Neural cell (in vitro differentiated cells): ENCODE measurements around the gene VAV2. TPM values are rescaled to one million over a fixed set of nuclear protein-coding genes. Genes with fewer than 3 reads are reported as not detected.

Source experiments
- H2AFZ ChIP-seq: fragments of 200-600, 300-800 bp; sonication (generic), shearing (Covaris generic); 2 replicates; pipeline ENCODE4 v1.6.0; 2014; ENCODE audit warnings: low read depth, mild to moderate bottlenecking, antibody characterized with exemption, low read length, moderate library complexity
- H3F3A ChIP-seq: fragments of 200-600 bp; shearing (Covaris generic); 2 replicates; pipeline ENCODE4 v1.6.1; 2016; ENCODE audit warnings: mild to moderate bottlenecking, moderate library complexity, mixed read lengths, antibody characterized with exemption, low read length; ENCODE audit not compliant: insufficient read depth, poor library complexity, severe bottlenecking
- H3K27ac ChIP-seq: fragments of 200-600, 300-800 bp; sonication (generic), shearing (Covaris generic); 2 replicates; pipeline ENCODE4 v1.5.1; 2014; ENCODE audit warnings: mild to moderate bottlenecking, low read length, moderate library complexity
- H3K27me3 ChIP-seq: fragments of 300-800, 200-600 bp; sonication (generic), shearing (Covaris generic); 2 replicates; pipeline ENCODE4 v1.6.0; 2014; ENCODE audit warnings: mild to moderate bottlenecking, low read depth, low read length, moderate library complexity; ENCODE audit not compliant: insufficient read depth
- H3K36me3 ChIP-seq: fragments of 300-800, 200-600 bp; sonication (generic), shearing (Covaris generic); 2 replicates; pipeline ENCODE4 v1.5.1; 2014; ENCODE audit warnings: mild to moderate bottlenecking, antibody characterized with exemption, low read length, moderate library complexity; ENCODE audit not compliant: insufficient read depth
- H3K4me2 ChIP-seq: fragments of 300-800, 200-600 bp; sonication (generic), shearing (Covaris generic); 2 replicates; pipeline ENCODE4 v1.6.0; 2014; ENCODE audit warnings: mild to moderate bottlenecking, low read length
- H3K4me3 ChIP-seq: fragments of 300-800, 200-600 bp; sonication (generic), shearing (Covaris generic); 2 replicates; pipeline ENCODE4 v1.5.1; 2014; ENCODE audit warnings: mild to moderate bottlenecking, low read length, moderate library complexity
- H3K79me2 ChIP-seq: fragments of 200-600 bp; shearing (Covaris generic); replicated peaks from 2 replicates; pipeline ENCODE4 v1.6.0; 2014; ENCODE audit warnings: mild to moderate bottlenecking, low read length, moderate library complexity; ENCODE audit not compliant: insufficient read depth
- H3K9ac ChIP-seq: fragments of 300-800, 200-600 bp; sonication (generic), shearing (Covaris generic); 2 replicates; pipeline ENCODE4 v1.6.1; 2016; ENCODE audit warnings: mild to moderate bottlenecking, low read length, mixed read lengths
- H3K9me2 ChIP-seq: fragments of 200-600 bp; shearing (Covaris generic); 2 replicates; pipeline ENCODE4 v1.6.1; 2016; ENCODE audit warnings: mild to moderate bottlenecking, low read length, mixed read lengths; ENCODE audit not compliant: insufficient read depth
- H3K9me3 ChIP-seq: fragments of 200-600, 300-800 bp; sonication (generic), shearing (Covaris generic); 2 replicates; pipeline ENCODE4 v1.6.1; 2016; ENCODE audit warnings: mild to moderate bottlenecking, mixed run types, low read length, moderate library complexity, mixed read lengths
- H4K20me1 ChIP-seq: fragments of 200-600 bp; shearing (Covaris generic); 2 replicates; pipeline ENCODE4 v1.6.1; 2016; ENCODE audit warnings: mild to moderate bottlenecking, mixed run types; ENCODE audit not compliant: insufficient read depth
- CTCF ChIP-seq: fragments of 450-650 bp; IDR thresholded peaks from 2 replicates; pipeline ENCODE4 v1.5.1; 2014; ENCODE audit warnings: antibody characterized with exemption, mild to moderate bottlenecking, moderate library complexity; ENCODE audit not compliant: poor library complexity, severe bottlenecking
- EP300 ChIP-seq: fragments of 450-650 bp; conservative IDR thresholded peaks from 2 replicates; pipeline ENCODE4 v1.6.1; 2014; ENCODE audit warnings: antibody characterized with exemption, mild to moderate bottlenecking, moderate library complexity; ENCODE audit not compliant: poor library complexity, severe bottlenecking
- EZH2 ChIP-seq: fragments of 200-600, 300-800 bp; shearing (Covaris generic), sonication (generic); IDR thresholded peaks from 2 replicates; pipeline ENCODE4 v1.6.1; 2014; ENCODE audit warnings: antibody characterized with exemption, low read length, borderline replicate concordance, mild to moderate bottlenecking; ENCODE audit not compliant: insufficient read depth, poor library complexity, severe bottlenecking
- MXI1 ChIP-seq: fragments of 450-650 bp; conservative IDR thresholded peaks from 2 replicates; pipeline ENCODE4 v1.6.1; 2014; ENCODE audit warnings: antibody characterized with exemption, mild to moderate bottlenecking; ENCODE audit not compliant: poor library complexity, severe bottlenecking
- POLR2AphosphoS5 ChIP-seq: IDR thresholded peaks from 2 replicates; pipeline ENCODE4 v1.6.1; 2012
- RAD21 ChIP-seq: fragments of 450-650 bp; conservative IDR thresholded peaks from 2 replicates; pipeline ENCODE4 v1.6.1; 2014; ENCODE audit warnings: antibody characterized with exemption, mild to moderate bottlenecking, moderate library complexity
- SMC3 ChIP-seq: fragments of 450-650 bp; conservative IDR thresholded peaks from 2 replicates; pipeline ENCODE4 v1.6.1; 2014; ENCODE audit warnings: antibody characterized with exemption, mild to moderate bottlenecking, moderate library complexity; ENCODE audit not compliant: poor library complexity
- TAF1 ChIP-seq: IDR thresholded peaks from 2 replicates; pipeline ENCODE4 v1.6.1; 2012; ENCODE audit warnings: low read depth
- polyA plus RNA-seq: library from polyadenylated mRNA; depleted of rRNA; stranded (reverse); fragments of >200 nt; gene quantifications from 2 replicates; pipeline ENCODE4 v1.2.3, GENCODE V29; 2014
- TF ChIP-seq, protein P1 (sequence below): IDR thresholded peaks from 2 replicates; pipeline ENCODE4 v1.6.1; 2012; ENCODE audit warnings: borderline replicate concordance

Gene VAV2
- polyA plus RNA-seq, 1 donor from 2014 or later = 35.2 TPM

- Histone ChIP-seq H3K9ac (no peak overlapping the region), H3K4me3 (no peak overlapping the region), H3K9me3 (no peaks in the 10 kb centered on the region), H3K4me2 (no peak overlapping the region), H3F3A (no peaks in the 10 kb centered on the region), H3K36me3 (no peaks in the 10 kb centered on the region), H3K27me3 (no peaks in the 10 kb centered on the region), H3K9me2 (no peaks in the 10 kb centered on the region), H4K20me1 (no peaks in the 10 kb centered on the region), H3K27ac (no peak overlapping the region), H3K79me2 (no peaks in the 10 kb centered on the region), H2AFZ (no peak overlapping the region)
- TF ChIP-seq EP300 (no peak), SMC3 (no peak), RAD21 (no peak), POLR2AphosphoS5 (no peak), MXI1 (no peak), EZH2 (no peak), CTCF (no peak), TAF1 (no peak)
- TF ChIP-seq, protein P1, sequence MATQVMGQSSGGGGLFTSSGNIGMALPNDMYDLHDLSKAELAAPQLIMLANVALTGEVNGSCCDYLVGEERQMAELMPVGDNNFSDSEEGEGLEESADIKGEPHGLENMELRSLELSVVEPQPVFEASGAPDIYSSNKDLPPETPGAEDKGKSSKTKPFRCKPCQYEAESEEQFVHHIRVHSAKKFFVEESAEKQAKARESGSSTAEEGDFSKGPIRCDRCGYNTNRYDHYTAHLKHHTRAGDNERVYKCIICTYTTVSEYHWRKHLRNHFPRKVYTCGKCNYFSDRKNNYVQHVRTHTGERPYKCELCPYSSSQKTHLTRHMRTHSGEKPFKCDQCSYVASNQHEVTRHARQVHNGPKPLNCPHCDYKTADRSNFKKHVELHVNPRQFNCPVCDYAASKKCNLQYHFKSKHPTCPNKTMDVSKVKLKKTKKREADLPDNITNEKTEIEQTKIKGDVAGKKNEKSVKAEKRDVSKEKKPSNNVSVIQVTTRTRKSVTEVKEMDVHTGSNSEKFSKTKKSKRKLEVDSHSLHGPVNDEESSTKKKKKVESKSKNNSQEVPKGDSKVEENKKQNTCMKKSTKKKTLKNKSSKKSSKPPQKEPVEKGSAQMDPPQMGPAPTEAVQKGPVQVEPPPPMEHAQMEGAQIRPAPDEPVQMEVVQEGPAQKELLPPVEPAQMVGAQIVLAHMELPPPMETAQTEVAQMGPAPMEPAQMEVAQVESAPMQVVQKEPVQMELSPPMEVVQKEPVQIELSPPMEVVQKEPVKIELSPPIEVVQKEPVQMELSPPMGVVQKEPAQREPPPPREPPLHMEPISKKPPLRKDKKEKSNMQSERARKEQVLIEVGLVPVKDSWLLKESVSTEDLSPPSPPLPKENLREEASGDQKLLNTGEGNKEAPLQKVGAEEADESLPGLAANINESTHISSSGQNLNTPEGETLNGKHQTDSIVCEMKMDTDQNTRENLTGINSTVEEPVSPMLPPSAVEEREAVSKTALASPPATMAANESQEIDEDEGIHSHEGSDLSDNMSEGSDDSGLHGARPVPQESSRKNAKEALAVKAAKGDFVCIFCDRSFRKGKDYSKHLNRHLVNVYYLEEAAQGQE = no peak
These were observed 179.9 kb downstream of the VAV2 start for GRCh38 chr9:133812077-133812868.

- no peaks in the 10 kb centered on the region for H3K9me2 ChIP-seq
- H3K27me3 ChIP-seq = no peaks in the 10 kb centered on the region
- no peaks in the 10 kb centered on the region for H3F3A ChIP-seq
- no peak overlapping the region for H2AFZ ChIP-seq
- no peaks in the 10 kb centered on the region for H3K9me3 ChIP-seq
- H3K9ac ChIP-seq = no peak overlapping the region
- H3K79me2 ChIP-seq = no peaks in the 10 kb centered on the region
- no peak for TF ChIP-seq TAF1
- TF ChIP-seq, protein P1 = no peak
- TF ChIP-seq MXI1 = no peak
- no peak for TF ChIP-seq SMC3
- TF ChIP-seq POLR2AphosphoS5 = no peak
- TF ChIP-seq EZH2 = no peak
- TF ChIP-seq CTCF = no peak
- no peak for TF ChIP-seq RAD21
- TF ChIP-seq EP300 = no peak
- no peak overlapping the region for H3K27ac ChIP-seq
- no peak overlapping the region for H3K4me2 ChIP-seq
- H3K4me3 ChIP-seq = no peak overlapping the region
- H3K36me3 ChIP-seq = no peaks in the 10 kb centered on the region
- H4K20me1 ChIP-seq = no peaks in the 10 kb centered on the region
These were observed 180.7 kb downstream of the VAV2 start for GRCh38 chr9:133811471-133811870.
